ENCODE results near the gene AGTR1.

DNA sequence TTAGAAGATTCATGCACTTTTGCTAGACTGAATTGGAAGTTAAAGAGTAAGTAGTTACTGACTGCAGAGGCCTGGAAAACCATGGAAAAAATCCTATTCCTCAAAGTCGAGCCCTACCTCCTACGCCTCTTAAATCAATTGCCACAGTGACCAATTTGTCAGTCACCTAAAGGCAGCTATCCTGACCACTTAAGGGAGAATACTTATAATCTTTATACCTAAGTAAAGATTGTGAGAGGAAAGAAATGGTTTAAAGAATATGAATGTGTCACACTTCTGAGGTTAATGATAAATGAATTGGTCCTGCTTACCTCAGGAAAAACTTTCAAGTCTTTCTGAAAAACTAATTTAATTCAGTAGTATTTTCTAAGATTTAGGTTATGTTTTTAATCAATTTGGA, 42.6 kb downstream of the AGTR1 start:
- TF ChIP-seq, protein P1, sequence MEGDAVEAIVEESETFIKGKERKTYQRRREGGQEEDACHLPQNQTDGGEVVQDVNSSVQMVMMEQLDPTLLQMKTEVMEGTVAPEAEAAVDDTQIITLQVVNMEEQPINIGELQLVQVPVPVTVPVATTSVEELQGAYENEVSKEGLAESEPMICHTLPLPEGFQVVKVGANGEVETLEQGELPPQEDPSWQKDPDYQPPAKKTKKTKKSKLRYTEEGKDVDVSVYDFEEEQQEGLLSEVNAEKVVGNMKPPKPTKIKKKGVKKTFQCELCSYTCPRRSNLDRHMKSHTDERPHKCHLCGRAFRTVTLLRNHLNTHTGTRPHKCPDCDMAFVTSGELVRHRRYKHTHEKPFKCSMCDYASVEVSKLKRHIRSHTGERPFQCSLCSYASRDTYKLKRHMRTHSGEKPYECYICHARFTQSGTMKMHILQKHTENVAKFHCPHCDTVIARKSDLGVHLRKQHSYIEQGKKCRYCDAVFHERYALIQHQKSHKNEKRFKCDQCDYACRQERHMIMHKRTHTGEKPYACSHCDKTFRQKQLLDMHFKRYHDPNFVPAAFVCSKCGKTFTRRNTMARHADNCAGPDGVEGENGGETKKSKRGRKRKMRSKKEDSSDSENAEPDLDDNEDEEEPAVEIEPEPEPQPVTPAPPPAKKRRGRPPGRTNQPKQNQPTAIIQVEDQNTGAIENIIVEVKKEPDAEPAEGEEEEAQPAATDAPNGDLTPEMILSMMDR (conservative IDR thresholded peaks at IDR 0.05), result no peak
- TF ChIP-seq ZFX (IDR thresholded peaks at IDR 0.05), result no peak

Data from C4-2B (cell line).